BE2C (cell line): ENCODE results near the gene ZNF496.

Experiments used
- DNase-seq: peaks from one replicate; pipeline ENCODE4 v3.0.0-alpha.2; 2020
- H3K27me3 ChIP-seq: fragments of 250-450 bp; sonication (Bioruptor Pico); 2 replicates; pipeline ENCODE4 v1.5.1; 2020; ENCODE audit warnings: mild to moderate bottlenecking
- H3K36me3 ChIP-seq: fragments of 250-450 bp; sonication (Bioruptor Pico); 2 replicates; pipeline ENCODE4 v1.5.1; 2020; ENCODE audit warnings: mild to moderate bottlenecking
- H3K4me1 ChIP-seq: fragments of 250-450 bp; sonication (Bioruptor Pico); 2 replicates; pipeline ENCODE4 v1.5.1; 2020
- H3K4me3 ChIP-seq: 2 replicates; pipeline ENCODE4 v1.5.1; 2011; ENCODE audit warnings: low read depth, low read length
- H3K9me3 ChIP-seq: fragments of 250-450 bp; sonication (Bioruptor Pico); 2 replicates; pipeline ENCODE4 v1.5.1; 2020
- TF ChIP-seq, protein P1 (sequence below): IDR thresholded peaks from 2 replicates; pipeline ENCODE4 v1.5.1; 2012; ENCODE audit warnings: mild to moderate bottlenecking, low read depth, low read length

The ZNF496 gene

DNA sequence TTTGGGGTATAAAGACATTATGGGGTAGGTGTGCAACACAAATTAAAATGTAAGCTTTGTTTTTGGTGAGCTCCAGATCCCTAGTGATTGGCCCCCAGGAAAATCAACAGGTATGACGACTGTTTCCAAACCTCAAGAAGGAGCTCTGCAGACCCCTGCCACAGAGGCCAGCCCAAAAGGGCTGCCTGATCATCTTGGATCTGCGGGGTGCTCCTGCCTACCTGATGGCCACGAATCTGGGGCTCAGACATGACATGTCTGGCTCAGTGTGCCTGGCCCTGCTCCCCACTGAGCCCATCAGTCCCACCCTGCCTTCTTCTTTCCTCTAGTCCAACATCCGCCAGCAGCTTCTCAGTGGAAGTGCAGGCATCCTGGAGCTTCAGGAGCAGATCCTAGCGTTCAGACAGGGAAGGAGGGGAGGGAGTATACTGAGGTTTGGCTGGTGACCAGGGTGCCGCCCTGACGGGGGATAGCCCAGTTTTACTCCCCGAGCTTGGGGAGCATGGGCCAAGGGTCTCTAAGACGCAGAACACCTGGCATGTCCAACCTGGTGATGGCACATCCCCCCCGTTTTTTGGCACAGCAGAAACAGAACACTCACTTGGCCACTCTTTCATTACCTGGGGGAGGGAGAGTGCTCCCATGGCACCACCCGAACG, 31.8 kb downstream of the ZNF496 start:
- Histone ChIP-seq H3K4me3 (no peak overlapping the region), H3K36me3 (peaks cover 38% of the 10 kb centered on the region), H3K4me1 (no peaks in the 10 kb centered on the region), H3K27me3 (no peaks in the 10 kb centered on the region), H3K9me3 (no peaks in the 10 kb centered on the region)
- no peak for DNase-seq
- TF ChIP-seq, protein P1, sequence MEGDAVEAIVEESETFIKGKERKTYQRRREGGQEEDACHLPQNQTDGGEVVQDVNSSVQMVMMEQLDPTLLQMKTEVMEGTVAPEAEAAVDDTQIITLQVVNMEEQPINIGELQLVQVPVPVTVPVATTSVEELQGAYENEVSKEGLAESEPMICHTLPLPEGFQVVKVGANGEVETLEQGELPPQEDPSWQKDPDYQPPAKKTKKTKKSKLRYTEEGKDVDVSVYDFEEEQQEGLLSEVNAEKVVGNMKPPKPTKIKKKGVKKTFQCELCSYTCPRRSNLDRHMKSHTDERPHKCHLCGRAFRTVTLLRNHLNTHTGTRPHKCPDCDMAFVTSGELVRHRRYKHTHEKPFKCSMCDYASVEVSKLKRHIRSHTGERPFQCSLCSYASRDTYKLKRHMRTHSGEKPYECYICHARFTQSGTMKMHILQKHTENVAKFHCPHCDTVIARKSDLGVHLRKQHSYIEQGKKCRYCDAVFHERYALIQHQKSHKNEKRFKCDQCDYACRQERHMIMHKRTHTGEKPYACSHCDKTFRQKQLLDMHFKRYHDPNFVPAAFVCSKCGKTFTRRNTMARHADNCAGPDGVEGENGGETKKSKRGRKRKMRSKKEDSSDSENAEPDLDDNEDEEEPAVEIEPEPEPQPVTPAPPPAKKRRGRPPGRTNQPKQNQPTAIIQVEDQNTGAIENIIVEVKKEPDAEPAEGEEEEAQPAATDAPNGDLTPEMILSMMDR: no peak

DNA sequence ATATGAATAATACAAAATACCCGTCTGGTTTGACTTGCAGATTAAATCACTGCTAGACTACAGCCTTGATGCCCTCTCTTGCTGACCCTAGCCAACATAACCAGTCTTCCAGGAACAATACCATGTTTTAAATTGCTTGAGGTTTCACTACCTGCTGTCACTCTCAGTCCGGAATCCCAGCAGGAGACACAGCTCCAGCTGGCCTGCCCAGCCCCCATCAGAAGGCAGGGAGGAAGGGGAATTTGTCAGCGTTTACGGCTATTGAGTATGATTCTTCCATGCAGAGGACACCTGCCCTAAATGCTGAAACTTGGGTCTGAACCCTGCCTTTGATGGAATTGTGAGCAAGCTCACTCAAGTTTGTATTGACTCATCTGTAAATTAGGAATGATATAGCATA, 33.0 kb downstream of the ZNF496 start:
- Histone ChIP-seq H3K4me3 (no peak overlapping the region), H3K4me1 (no peaks in the 10 kb centered on the region), H3K36me3 (peaks cover 30% of the 10 kb centered on the region), H3K9me3 (no peaks in the 10 kb centered on the region), H3K27me3 (no peaks in the 10 kb centered on the region)
- TF ChIP-seq, protein P1: no peak
- DNase-seq: no peak

DNA sequence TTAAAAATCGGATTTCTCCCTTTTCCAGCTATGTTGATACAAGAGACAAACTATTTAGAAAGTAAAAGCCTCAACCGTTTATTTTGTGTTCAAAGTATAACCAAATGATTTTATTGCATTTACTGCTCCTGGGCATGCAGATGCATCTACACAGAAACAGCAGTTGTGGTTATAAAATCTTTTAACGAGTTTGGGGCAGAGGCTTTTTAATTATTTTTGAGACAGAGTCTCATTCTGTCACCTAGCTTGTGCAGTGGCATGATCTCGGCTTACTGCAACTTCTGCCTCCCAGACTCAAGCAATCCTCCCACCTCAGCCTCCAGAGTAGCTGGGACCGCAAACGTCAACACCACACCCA, 33.6 kb downstream of the ZNF496 start:
- no peak for DNase-seq
- peaks cover 24% of the 10 kb centered on the region for H3K36me3 ChIP-seq
- H3K4me3 ChIP-seq: no peak overlapping the region
- H3K27me3 ChIP-seq: no peaks in the 10 kb centered on the region
- H3K9me3 ChIP-seq: no peaks in the 10 kb centered on the region
- TF ChIP-seq, protein P1: no peak
- no peaks in the 10 kb centered on the region for H3K4me1 ChIP-seq

DNA sequence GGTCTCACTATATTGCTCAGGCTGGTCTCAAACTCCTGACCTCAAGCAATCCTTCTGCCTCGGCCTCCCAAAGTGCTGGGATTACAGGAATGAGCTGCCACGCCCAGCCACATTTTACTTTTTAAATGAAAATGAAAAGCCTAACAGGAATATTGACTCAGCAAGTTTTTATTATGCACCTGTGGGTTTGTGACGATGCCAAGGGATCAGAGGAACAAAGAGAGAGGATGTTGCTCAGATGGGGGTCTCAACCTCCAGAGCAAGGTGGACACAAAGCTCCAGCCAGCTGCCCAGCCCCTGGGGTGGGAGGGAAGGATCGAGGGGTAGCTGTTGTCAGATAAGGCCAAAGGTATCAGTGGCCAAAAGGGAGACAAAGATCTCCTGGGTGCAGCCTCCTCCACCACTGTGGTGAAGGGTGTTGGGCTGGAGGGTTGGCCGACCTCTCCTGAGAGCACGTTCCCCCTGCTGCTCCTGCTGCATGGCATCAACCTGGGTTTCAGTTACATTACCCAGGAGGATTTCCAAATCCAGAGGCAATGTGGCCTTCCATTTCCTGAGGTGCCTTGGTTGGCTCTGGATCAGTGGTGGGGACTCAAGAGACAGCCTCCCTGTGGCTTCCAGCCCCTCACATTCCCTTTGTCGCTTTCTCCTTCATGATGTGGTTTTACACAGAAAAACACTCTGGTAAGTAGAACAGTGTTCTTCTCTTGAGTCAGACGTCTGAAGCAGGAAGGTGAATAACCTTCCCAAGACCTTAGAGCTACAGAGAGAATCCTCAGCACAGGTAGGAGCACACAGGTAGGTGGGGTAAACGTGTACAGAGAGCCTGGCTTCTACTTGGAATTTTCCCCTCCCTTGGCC, 34.2 kb downstream of the ZNF496 start:
- no peak overlapping the region for H3K4me3 ChIP-seq
- H3K4me1 ChIP-seq: no peaks in the 10 kb centered on the region

DNA sequence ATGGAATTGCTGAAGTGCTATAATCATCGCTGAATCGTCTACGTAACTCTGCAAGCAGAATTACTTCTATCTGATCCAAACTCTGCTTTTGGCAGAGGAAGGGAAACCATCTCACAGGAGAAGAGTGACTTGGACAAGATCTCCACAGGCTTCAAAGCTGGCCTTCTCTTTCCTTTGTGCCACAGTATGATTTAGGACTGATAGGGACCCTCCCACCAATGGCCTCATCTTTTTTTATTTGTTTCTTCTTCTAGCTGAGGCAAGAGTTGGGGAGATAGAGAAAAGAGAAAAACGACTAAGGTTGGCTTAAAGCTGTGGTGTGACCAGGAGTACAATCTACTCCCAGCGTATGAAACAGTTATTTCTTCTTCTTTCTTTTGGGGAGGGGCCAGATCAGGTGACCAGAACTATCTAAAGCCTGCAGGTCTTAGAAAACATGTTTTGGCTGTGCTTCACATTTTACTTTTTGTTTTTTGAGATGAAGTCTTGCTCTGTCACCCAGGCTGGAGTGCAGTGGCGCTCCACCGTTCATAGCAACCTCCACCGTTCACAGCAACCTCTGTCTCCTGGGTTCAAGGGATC, 35.0 kb downstream of the ZNF496 start:
- no peak for DNase-seq
- no peaks in the 10 kb centered on the region for H3K4me1 ChIP-seq
- H3K36me3 ChIP-seq: peaks cover 15% of the 10 kb centered on the region
- H3K9me3 ChIP-seq: no peaks in the 10 kb centered on the region
- TF ChIP-seq, protein P1: no peak
- no peak overlapping the region for H3K4me3 ChIP-seq
- no peaks in the 10 kb centered on the region for H3K27me3 ChIP-seq

More for the DNA sequence above, 34.2 kb downstream of the ZNF496 start:
- TF ChIP-seq, protein P1: no peak
- H3K9me3 ChIP-seq: no peaks in the 10 kb centered on the region
- no peak for DNase-seq
- peaks cover 18% of the 10 kb centered on the region for H3K36me3 ChIP-seq
- no peaks in the 10 kb centered on the region for H3K27me3 ChIP-seq
